SJSA1 (cell line): ENCODE measurements around the gene SALL1. TPM values are rescaled to one million over a fixed set of nuclear protein-coding genes. Genes with fewer than 3 reads are reported as not detected.

Experiments
- DNase-seq, 2 experiments: peaks; one replicate each; pipeline ENCODE4 v3.0.0-alpha.2; 2015 to 2020; ENCODE audit warnings: low spot score in 2 of 2, low read depth in 1 of 2
- H3K27ac ChIP-seq: fragments of 250-450 bp; sonication (Bioruptor Pico); 2 replicates; pipeline ENCODE4 v1.5.1; 2020; ENCODE audit warnings: mild to moderate bottlenecking, moderate library complexity
- H3K27me3 ChIP-seq: fragments of 250-450 bp; sonication (Bioruptor Pico); replicated peaks from 2 replicates; pipeline ENCODE4 v1.5.1; 2020; ENCODE audit warnings: mild to moderate bottlenecking, moderate library complexity
- H3K36me3 ChIP-seq: fragments of 250-450 bp; sonication (Bioruptor Pico); 2 replicates; pipeline ENCODE4 v1.5.1; 2020; ENCODE audit warnings: mild to moderate bottlenecking
- H3K4me1 ChIP-seq: fragments of 250-450 bp; sonication (Bioruptor Pico); replicated peaks from 2 replicates; pipeline ENCODE4 v1.6.1; 2021; ENCODE audit warnings: mild to moderate bottlenecking
- H3K4me3 ChIP-seq: fragments of 250-450 bp; sonication (Bioruptor Pico); 2 replicates; pipeline ENCODE4 v1.5.1; 2020; ENCODE audit warnings: mild to moderate bottlenecking
- H3K9me3 ChIP-seq: fragments of 250-450 bp; sonication (Bioruptor Pico); replicated peaks from 2 replicates; pipeline ENCODE4 v1.5.1; 2020; ENCODE audit warnings: mild to moderate bottlenecking
- total RNA-seq: library from RNA; depleted of rRNA; stranded (reverse); fragments of >200 nt; shearing (Covaris generic); gene quantifications from 2 replicates; pipeline ENCODE4 v1.2.3, GENCODE V29; 2014

Gene SALL1
- total RNA-seq, 1 experiment from 2014 or later, result 13.3 TPM

- Histone ChIP-seq H3K27me3 (no peaks in the 10 kb centered on the region), H3K36me3 (no peaks in the 10 kb centered on the region), H3K9me3 (no peaks in the 10 kb centered on the region), H3K4me3 (no peak overlapping the region), H3K27ac (no peak overlapping the region), H3K4me1 (no peaks in the 10 kb centered on the region)
- no peak for DNase-seq
Measured at GRCh38 chr16:51106535-51106934, 44.5 kb downstream of the SALL1 start.

- no peaks in the 10 kb centered on the region for H3K36me3 ChIP-seq
- H3K4me1 ChIP-seq, result no peaks in the 10 kb centered on the region
- no peaks in the 10 kb centered on the region for H3K27me3 ChIP-seq
- no peaks in the 10 kb centered on the region for H3K9me3 ChIP-seq
- H3K27ac ChIP-seq, result no peak overlapping the region
- DNase-seq, result no peak
- no peak overlapping the region for H3K4me3 ChIP-seq
Measured at GRCh38 chr16:51103590-51103989, 47.5 kb downstream of the SALL1 start.

GRCh38 chr16:51097729-51098128 lies 53.3 kb downstream of the SALL1 start:
- H3K27me3 ChIP-seq, result no peaks in the 10 kb centered on the region
- DNase-seq, result no peak
- no peaks in the 10 kb centered on the region for H3K4me1 ChIP-seq
- H3K4me3 ChIP-seq, result no peak overlapping the region
- H3K27ac ChIP-seq, result no peak overlapping the region
- no peaks in the 10 kb centered on the region for H3K36me3 ChIP-seq
- no peaks in the 10 kb centered on the region for H3K9me3 ChIP-seq

- no peaks in the 10 kb centered on the region for H3K27me3 ChIP-seq
- H3K36me3 ChIP-seq, result no peaks in the 10 kb centered on the region
- no peak for DNase-seq
- no peaks in the 10 kb centered on the region for H3K4me1 ChIP-seq
- no peak overlapping the region for H3K27ac ChIP-seq
- H3K9me3 ChIP-seq, result no peaks in the 10 kb centered on the region
- H3K4me3 ChIP-seq, result no peak overlapping the region
Measured at GRCh38 chr16:51095890-51096626, 55.0 kb downstream of the SALL1 start.

GRCh38 chr16:51095084-51095881 lies 55.8 kb downstream of the SALL1 start:
- DNase-seq, result no peak
- no peaks in the 10 kb centered on the region for H3K27me3 ChIP-seq
- H3K27ac ChIP-seq, result no peak overlapping the region
- no peak overlapping the region for H3K4me3 ChIP-seq
- H3K4me1 ChIP-seq, result no peaks in the 10 kb centered on the region
- no peaks in the 10 kb centered on the region for H3K9me3 ChIP-seq
- H3K36me3 ChIP-seq, result no peaks in the 10 kb centered on the region

- no peak overlapping the region for H3K27ac ChIP-seq
- no peaks in the 10 kb centered on the region for H3K4me1 ChIP-seq
- H3K27me3 ChIP-seq, result no peaks in the 10 kb centered on the region
- no peak overlapping the region for H3K4me3 ChIP-seq
- H3K9me3 ChIP-seq, result no peaks in the 10 kb centered on the region
- DNase-seq, result no peak
- no peaks in the 10 kb centered on the region for H3K36me3 ChIP-seq
Measured at GRCh38 chr16:51093726-51094280, 57.3 kb downstream of the SALL1 start.
